HG03565 (cell line): Measurements from ENCODE around the gene VEGFA.

ENCODE experiments used
- ATAC-seq: cut with Tn5 transposase; IDR thresholded peaks from one replicate; pipeline ENCODE4 v1.9.1; 2021; ENCODE audit warnings: mild to moderate bottlenecking, moderate library complexity; ENCODE audit not compliant: unreplicated experiment

Gene VEGFA

GRCh38 chr6:43771858-43772680, 2.1 kb downstream of the VEGFA start:
- ATAC-seq, result no peak

DNA sequence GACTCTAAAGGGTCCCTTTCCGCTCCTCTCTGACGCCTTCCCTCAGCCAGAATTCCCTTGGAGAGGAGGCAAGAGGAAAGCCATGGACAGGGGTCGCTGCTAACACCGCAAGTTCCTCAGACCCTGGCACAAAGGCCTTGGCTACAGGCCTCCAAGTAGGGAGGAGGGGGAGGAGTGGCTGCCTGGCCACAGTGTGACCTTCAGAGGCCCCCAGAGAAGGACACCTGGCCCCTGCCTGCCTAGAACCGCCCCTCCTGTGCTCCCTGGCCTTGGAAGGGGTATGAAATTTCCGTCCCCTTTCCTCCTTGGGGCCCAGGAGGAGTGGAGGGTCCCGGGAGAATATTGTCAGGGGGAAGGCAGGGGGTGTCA, 2.7 kb downstream of the VEGFA start:
- ATAC-seq, result no peak

DNA sequence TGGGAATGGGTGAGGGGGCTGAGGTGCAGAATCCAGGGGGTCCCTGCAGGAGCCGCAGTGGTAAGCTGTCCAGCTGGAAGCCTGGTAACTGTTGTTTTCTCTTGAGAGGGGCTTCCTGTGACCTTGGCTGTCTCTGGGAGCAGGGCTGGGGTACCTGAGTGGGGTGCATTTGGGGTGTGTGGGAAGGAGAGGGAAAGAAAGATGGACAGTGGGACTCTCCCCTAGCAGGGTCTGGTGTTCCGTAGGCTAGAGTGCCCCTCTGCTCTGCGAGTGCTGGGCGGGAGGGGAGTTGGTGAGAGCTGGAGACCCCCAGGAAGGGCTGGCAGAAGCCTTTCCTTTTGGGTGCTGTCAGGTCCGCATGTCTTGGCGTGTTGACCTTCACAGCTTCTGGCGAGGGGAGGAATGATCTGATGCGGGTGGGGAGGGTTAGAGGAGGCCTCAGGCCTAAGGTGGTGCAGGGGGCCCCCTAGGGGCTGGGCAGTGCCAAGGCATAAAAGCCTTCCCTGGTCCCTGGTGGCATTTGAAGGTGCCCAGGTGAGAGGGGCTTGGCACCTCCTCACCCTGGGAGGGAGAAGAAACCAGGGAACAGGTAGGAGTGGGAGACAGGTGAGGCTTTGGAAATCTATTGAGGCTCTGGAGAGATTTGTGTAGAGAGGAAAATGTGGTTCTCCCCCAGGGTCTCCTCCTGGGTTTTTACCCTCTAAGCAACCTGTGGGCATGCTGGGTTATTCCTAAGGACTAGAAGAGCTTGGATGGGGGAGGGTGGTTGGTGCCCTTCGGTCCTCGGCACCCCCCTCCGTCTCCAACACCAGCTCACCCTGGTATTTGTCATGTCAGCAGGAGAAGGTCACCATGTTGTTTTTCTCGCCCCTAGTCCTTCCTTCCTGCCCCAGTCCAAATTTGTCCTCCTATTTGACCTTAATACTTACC, 3.3 kb downstream of the VEGFA start:
- no peak for ATAC-seq

DNA sequence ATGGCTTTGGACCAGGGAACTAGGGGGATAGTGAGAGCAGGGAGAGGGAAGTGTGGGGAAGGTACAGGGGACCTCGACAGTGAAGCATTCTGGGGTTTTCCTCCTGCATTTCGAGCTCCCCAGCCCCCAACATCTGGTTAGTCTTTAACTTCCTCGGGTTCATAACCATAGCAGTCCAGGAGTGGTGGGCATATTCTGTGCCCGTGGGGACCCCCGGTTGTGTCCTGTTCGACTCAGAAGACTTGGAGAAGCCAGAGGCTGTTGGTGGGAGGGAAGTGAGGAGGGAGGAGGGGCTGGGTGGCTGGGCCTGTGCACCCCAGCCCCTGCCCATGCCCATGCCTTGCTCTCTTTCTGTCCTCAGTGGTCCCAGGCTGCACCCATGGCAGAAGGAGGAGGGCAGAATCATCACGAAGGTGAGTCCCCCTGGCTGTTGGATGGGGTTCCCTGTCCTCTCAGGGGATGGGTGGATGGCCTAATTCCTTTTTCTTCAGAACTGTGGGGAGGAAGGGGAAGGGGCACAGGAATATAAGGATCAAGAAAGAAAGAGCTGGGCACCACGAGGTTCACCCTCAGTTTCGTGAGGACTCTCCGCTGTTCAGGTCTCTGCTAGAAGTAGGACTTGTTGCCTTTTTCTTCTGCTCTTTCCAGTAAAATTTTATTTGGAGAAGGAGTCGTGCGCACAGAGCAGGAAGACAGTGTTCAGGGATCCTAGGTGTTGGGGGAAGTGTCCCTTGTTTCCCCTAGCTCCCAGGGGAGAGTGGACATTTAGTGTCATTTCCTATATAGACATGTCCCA, 4.2 kb downstream of the VEGFA start:
- no peak for ATAC-seq

DNA sequence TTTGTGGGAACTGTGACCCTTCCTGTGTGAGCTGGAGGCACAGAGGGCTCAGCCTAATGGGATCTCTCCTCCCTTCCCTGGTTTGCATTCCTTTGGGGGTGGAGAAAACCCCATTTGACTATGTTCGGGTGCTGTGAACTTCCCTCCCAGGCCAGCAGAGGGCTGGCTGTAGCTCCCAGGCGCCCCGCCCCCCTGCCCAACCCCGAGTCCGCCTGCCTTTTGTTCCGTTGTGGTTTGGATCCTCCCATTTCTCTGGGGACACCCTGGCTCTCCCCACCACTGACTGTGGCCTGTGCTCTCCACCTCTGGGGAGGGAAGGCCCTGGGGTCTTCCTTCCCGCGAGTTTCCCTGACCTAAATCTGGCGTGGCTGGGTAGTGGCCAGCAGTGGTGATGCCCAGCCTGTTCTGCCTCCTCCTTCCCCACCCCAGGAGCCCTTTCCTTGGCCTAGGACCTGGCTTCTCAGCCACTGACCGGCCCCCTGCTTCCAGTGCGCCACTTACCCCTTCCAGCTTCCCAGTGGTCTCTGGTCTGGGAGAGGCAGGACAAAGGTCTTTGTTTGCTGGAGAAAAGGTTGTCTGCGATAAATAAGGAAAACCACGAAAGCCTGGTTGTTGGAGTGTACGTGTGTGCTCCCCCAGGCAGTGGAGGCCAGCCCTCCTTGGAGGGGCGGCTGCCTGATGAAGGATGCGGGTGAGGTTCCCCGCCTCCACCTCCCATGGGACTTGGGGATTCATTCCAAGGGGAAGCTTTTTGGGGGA, 4.9 kb downstream of the VEGFA start:
- no peak for ATAC-seq

DNA sequence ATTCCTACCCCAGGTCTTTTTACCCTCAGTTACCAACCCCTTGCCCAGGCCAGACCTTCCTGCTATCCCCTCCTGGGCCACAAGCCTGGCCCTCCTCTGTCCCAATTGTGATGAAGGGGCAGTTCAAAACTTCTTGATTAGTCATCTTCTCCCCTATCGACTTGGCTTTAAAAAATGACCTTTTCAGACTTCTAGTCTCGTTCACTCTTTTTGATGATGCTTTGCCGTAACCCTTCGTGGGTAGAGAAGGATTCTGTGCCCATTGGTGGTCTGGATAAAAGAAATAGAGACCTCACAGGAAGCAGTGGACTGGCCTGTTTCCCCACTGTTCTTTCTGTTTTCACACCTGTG, 5.5 kb downstream of the VEGFA start:
- no peak for ATAC-seq

DNA sequence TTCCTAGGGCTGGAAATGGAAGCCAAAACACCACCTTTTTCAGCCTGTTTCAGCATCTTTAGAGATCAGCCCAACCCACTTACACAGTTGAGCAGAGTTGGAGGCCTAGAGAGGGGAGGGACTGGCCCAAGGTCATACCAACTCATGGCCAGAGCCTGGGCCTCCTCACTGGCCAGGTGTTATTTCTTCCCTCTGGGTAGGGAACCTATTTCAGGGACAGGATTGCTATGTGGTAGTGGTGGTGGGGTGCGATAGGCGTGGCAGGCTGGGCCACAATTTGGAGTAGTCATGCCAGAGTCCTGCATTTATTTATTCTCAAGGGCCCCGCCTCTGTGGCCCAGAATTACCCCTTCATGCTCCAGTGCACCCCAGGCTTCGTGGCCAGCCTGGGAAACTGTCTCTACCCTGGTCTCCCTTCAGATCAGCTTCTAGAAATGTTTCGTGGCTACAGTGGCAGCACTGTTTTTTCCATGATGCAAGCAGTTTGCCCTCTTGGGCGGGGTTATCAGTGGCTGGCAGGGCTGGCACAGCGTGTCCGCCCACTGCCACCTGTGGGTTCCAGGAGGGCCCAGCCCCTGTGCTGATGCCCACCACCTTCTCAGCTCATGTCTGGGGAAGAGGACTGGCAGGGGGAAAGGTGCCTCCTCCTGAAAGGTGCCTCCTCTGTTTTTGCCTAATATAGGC, 6.2 kb downstream of the VEGFA start:
- no peak for ATAC-seq

GRCh38 chr6:43776799-43777776, 7.1 kb downstream of the VEGFA start:
- no peak for ATAC-seq

GRCh38 chr6:43778131-43778855, 8.3 kb downstream of the VEGFA start:
- ATAC-seq, result no peak

DNA sequence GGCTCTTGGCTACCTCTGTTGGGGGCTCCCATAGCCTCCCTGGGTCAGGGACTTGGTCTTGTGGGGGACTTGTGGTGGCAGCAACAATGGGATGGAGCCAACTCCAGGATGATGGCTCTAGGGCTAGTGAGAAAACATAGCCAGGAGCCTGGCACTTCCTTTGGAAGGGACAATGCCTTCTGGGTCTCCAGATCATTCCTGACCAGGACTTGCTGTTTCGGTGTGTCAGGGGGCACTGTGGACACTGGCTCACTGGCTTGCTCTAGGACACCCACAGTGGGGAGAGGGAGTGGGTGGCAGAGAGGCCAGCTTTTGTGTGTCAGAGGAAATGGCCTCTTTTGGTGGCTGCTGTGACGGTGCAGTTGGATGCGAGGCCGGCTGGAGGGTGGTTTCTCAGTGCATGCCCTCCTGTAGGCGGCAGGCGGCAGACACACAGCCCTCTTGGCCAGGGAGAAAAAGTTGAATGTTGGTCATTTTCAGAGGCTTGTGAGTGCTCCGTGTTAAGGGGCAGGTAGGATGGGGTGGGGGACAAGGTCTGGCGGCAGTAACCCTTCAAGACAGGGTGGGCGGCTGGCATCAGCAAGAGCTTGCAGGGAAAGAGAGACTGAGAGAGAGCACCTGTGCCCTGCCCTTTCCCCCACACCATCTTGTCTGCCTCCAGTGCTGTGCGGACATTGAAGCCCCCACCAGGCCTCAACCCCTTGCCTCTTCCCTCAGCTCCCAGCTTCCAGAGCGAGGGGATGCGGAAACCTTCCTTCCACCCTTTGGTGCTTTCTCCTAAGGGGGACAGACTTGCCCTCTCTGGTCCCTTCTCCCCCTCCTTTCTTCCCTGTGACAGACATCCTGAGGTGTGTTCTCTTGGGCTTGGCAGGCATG, 9.2 kb downstream of the VEGFA start:
- no peak for ATAC-seq

DNA sequence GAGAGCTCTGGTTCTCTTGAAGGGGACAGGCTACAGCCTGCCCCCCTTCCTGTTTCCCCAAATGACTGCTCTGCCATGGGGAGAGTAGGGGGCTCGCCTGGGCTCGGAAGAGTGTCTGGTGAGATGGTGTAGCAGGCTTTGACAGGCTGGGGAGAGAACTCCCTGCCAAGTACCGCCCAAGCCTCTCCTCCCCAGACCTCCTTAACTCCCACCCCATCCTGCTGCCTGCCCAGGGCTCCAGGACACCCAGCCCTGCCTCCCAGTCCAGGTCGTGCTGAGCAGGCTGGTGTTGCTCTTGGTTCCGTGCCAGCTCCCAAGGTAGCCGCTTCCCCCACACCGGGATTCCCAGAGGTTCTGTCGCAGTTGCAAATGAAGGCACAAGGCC, 9.8 kb downstream of the VEGFA start:
- no peak for ATAC-seq

- ATAC-seq, result no peak
Observed at GRCh38 chr6:43780293-43780692, 10.3 kb downstream of the VEGFA start.

- ATAC-seq, result no peak
Observed at GRCh38 chr6:43780941-43781928, 11.2 kb downstream of the VEGFA start.

DNA sequence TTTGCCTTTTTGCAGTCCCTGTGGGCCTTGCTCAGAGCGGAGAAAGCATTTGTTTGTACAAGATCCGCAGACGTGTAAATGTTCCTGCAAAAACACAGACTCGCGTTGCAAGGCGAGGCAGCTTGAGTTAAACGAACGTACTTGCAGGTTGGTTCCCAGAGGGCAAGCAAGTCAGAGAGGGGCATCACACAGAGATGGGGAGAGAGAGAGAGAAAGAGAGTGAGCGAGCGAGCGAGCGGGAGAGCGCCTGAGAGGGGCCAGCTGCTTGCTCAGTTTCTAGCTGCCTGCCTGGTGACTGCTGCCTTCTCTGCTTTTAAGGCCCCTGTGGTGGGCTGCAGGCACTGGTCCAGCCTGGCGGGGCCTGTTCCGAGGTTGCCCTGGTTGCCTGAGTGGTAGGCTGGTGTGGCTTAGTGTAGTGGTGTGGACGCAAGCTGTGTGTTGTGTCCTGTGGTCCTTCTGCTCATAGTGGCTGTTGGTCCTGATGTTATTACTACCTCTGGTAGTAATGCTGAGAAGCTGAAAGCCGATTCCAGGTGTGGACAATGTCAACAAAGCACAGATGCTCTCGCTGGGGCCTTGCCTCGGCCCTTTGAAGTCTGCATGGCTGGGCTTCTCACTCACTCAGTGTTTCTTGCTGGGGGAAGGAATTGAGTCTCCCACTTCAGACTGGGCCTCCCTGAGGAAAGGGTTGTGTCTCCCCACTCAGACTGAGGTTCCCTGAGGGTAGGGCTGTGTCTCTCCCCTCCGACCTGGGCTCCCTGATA, 12.1 kb downstream of the VEGFA start:
- ATAC-seq, result no peak

DNA sequence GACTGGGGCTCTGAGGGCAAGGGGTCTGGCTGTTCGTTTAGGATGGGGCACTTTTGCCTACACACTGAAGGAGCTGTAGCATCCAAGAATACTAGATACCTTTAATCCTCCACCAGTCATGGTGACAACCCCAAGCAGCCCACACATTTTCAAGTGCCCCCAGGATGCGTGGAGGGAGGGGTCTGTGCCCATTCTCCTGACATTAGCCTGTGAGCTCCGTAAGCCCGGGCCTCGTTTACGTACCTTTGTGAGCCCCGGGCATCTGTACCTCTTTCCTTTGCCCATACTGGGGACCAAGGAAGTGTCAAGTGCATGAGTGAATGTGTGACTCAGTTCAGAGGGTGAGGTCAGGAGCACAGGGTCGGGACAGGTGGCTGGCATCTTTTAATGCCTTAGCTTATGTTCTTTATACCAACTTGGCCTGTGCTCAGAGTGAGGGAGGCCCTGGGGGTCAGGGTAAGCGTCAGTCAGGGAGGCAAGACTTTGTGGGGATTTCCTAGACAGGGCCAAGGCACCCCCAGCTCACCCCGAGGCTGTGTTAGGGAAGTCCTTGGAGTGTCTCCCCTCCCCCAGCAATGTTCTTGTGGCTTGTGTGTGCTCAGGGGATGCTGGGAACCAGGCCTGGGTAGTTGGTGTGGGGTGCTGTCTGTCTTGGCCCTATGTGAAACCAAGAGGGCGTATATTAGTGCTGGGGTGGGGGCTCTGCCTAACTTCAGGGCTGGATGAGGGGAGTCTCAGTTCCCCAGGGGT, 12.9 kb downstream of the VEGFA start:
- no peak for ATAC-seq
